IMR-90 (cell line): ENCODE results near the gene MYPN. TPM values are rescaled to one million over a fixed set of nuclear protein-coding genes. Genes with fewer than 3 reads are reported as not detected.

Experiments used
- ATAC-seq: fragments of 200-7000 bp; cut with Tn5 transposase; 2 replicates; pipeline ENCODE4 v1.9.1; 2020; ENCODE audit warnings: low read depth, mild to moderate bottlenecking, moderate library complexity
- BruUV-seq: library from RNA; stranded (reverse); fragments of 400-500 nt; replicated peaks from 2 replicates; lab custom pipeline; 2021; lab: Mats Ljungman, UMichigan
- CTCF ChIA-PET: fragments of 300-600 bp; formaldehyde crosslinking; extraction: SDS; loops from one replicate; lab custom pipeline; 2021; ENCODE audit warnings: antibody characterized with exemption; lab: Yijun Ruan, JAX
- POLR2A ChIA-PET: fragments of 300-600 bp; sonication (Branson Sonifier 250); formaldehyde crosslinking; loops from one replicate; lab custom pipeline; 2022; ENCODE audit warnings: antibody characterized with exemption; ENCODE audit not compliant: unreplicated experiment; lab: Charles Lee
- DNase-seq: peaks from one replicate; pipeline ENCODE4 v3.0.0; 2013
- H2AFZ ChIP-seq: replicated peaks from 2 replicates; pipeline ENCODE3; 2013; ENCODE audit warnings: low read length, mild to moderate bottlenecking; ENCODE audit not compliant: poor library complexity
- H2AK5ac ChIP-seq: 2 replicates; pipeline ENCODE4 v1.6.1; 2013; ENCODE audit warnings: low read depth, low read length, inconsistent platforms
- H2AK9ac ChIP-seq: replicated peaks from 2 replicates; pipeline ENCODE3; 2013; ENCODE audit warnings: mild to moderate bottlenecking, low read depth, low read length, moderate library complexity; ENCODE audit not compliant: poor library complexity
- H2BK120ac ChIP-seq: 2 replicates; pipeline ENCODE4 v1.6.1; 2013; ENCODE audit warnings: low read depth, low read length, inconsistent platforms
- H2BK15ac ChIP-seq: 3 replicates; pipeline ENCODE4 v1.6.1; 2013; ENCODE audit warnings: low read depth, low read length, inconsistent platforms
- H2BK20ac ChIP-seq: 2 replicates; pipeline ENCODE4 v1.6.1; 2013; ENCODE audit warnings: low read depth, mild to moderate bottlenecking, inconsistent platforms, low read length, moderate library complexity
- H2BK5ac ChIP-seq: 2 replicates; pipeline ENCODE4 v1.6.1; 2013; ENCODE audit warnings: mild to moderate bottlenecking, low read depth, low read length, inconsistent platforms; ENCODE audit not compliant: poor library complexity, severe bottlenecking
- H3K14ac ChIP-seq: replicated peaks from 2 replicates; pipeline ENCODE4 v1.6.1; 2013; ENCODE audit warnings: low read depth, low read length, inconsistent platforms
- H3K18ac ChIP-seq: 2 replicates; pipeline ENCODE4 v1.6.1; 2013; ENCODE audit warnings: low read depth, low read length, control low read depth
- H3K23ac ChIP-seq: 2 replicates; pipeline ENCODE4 v1.6.1; 2013; ENCODE audit warnings: low read depth, low read length, inconsistent platforms
- H3K27ac ChIP-seq: 2 replicates; pipeline ENCODE4 v1.5.1; 2013; ENCODE audit warnings: mild to moderate bottlenecking, control low read depth, low read length; ENCODE audit not compliant: insufficient read depth
- H3K27me3 ChIP-seq: 2 replicates; pipeline ENCODE4 v1.6.1; 2013; ENCODE audit warnings: low read length; ENCODE audit not compliant: control insufficient read depth, insufficient read depth
- H3K36me3 ChIP-seq: 2 replicates; pipeline ENCODE4 v1.6.1; 2013; ENCODE audit warnings: low read length, mixed read lengths; ENCODE audit not compliant: control insufficient read depth, insufficient read depth
- H3K4ac ChIP-seq: 2 replicates; pipeline ENCODE4 v1.6.1; 2013; ENCODE audit warnings: low read depth, low read length, inconsistent platforms
- H3K4me1 ChIP-seq: 2 replicates; pipeline ENCODE4 v1.6.1; 2013; ENCODE audit warnings: low read length, mixed read lengths; ENCODE audit not compliant: control insufficient read depth, insufficient read depth
- H3K4me2 ChIP-seq: 2 replicates; pipeline ENCODE4 v1.6.1; 2013; ENCODE audit warnings: low read depth, mild to moderate bottlenecking, control low read depth, low read length, moderate library complexity
- H3K4me3 ChIP-seq: 2 replicates; pipeline ENCODE4 v1.5.1; 2013; ENCODE audit warnings: low read depth, mild to moderate bottlenecking, control low read depth, low read length, moderate library complexity; ENCODE audit not compliant: insufficient read depth
- H3K56ac ChIP-seq: 2 replicates; pipeline ENCODE4 v1.6.1; 2013; ENCODE audit warnings: low read length, inconsistent platforms; ENCODE audit not compliant: insufficient read depth; ENCODE audit errors: extremely low read depth
- H3K79me1 ChIP-seq, 2 experiments: 2 replicates each; pipeline ENCODE4 v1.6.1; 2013; ENCODE audit warnings: low read length in 2 of 2, inconsistent platforms in 1 of 2, low read depth in 1 of 2
- H3K9ac ChIP-seq: 2 replicates; pipeline ENCODE4 v1.6.1; 2013; ENCODE audit warnings: low read depth, low read length, control low read depth
- H3K9me1 ChIP-seq: 2 replicates; pipeline ENCODE4 v1.6.1; 2013; ENCODE audit warnings: low read length, inconsistent platforms; ENCODE audit not compliant: insufficient read depth
- H3K9me3 ChIP-seq: 2 replicates; pipeline ENCODE4 v1.6.1; 2013; ENCODE audit warnings: low read length; ENCODE audit not compliant: control insufficient read depth, insufficient read depth
- H4K20me1 ChIP-seq: 2 replicates; pipeline ENCODE4 v1.6.1; 2013; ENCODE audit warnings: low read length, inconsistent platforms; ENCODE audit not compliant: insufficient read depth
- H4K5ac ChIP-seq: 2 replicates; pipeline ENCODE4 v1.6.1; 2013; ENCODE audit warnings: mild to moderate bottlenecking, low read depth, low read length, control low read depth
- H4K8ac ChIP-seq, 2 experiments: 2 replicates each; pipeline ENCODE4 v1.6.1; 2013; ENCODE audit warnings: low read depth in 2 of 2, low read length in 2 of 2, control low read depth in 1 of 2, inconsistent platforms in 1 of 2
- H4K91ac ChIP-seq: 2 replicates; pipeline ENCODE4 v1.6.1; 2013; ENCODE audit warnings: low read depth, low read length, inconsistent platforms; ENCODE audit not compliant: insufficient read depth
- BHLHE40 ChIP-seq: fragments of 150-350 bp; IDR thresholded peaks from 2 replicates; pipeline ENCODE4 v1.6.1; 2016; ENCODE audit warnings: mild to moderate bottlenecking, low read depth, low read length
- MAFK ChIP-seq: IDR thresholded peaks from 2 replicates; pipeline ENCODE4 v1.6.1; 2012; ENCODE audit warnings: low read depth, low read length, improper control_type of control experiment
- POLR2A ChIP-seq: IDR thresholded peaks from 2 replicates; pipeline ENCODE4 v1.6.1; 2012; ENCODE audit warnings: mild to moderate bottlenecking, low read depth, low read length
- RAD21 ChIP-seq: IDR thresholded peaks from 2 replicates; pipeline ENCODE4 v1.6.1; 2012; ENCODE audit warnings: low read length, improper control_type of control experiment
- WGBS, 2 experiments: methylation state at CpG; one replicate each; pipeline versions ENCODE4 v1.1.5 to v1.1.7; 2013; ENCODE audit warnings: missing lambda C conversion rate in 2 of 2; ENCODE audit not compliant: insufficient read length in 1 of 2; ENCODE audit errors: extremely low coverage in 2 of 2; 5-methylcytosine and 5-hydroxymethylcytosine counted together
- dilution Hi-C: fragments of 300-500 bp; cut with HindIII; formaldehyde crosslinking; loops from one replicate; pipeline ENCODE4 v1.14.3; 2018; ENCODE audit warnings: low sequenced_read_pairs; ENCODE audit not compliant: unreplicated experiment
- in situ Hi-C: fragments of 300-500 bp; cut with MboI; formaldehyde crosslinking; loops from 3 replicates; pipeline ENCODE4 v1.14.3; 2019; ENCODE audit warnings: low sequenced_read_pairs, inconsistent platforms, mixed read lengths
- intact Hi-C: fragments of 100-400 bp; cut with micrococcal nuclease; formaldehyde crosslinking; loops from 2 replicates; pipeline ENCODE4 v1.10.0; 2022
- polyA plus RNA-seq, 3 experiments: library from polyadenylated mRNA; depleted of rRNA; stranded (reverse); fragments of >200 nt; gene quantifications; 2 replicates each; pipeline ENCODE4 v1.2.3, GENCODE V29; 2012; ENCODE audit warnings: low replicate concordance in 1 of 3
- total RNA-seq: library from RNA; depleted of rRNA; stranded (reverse); fragments of >200 nt; gene quantifications from 2 replicates; pipeline ENCODE4 v1.2.3, GENCODE V29; 2012
- TF ChIP-seq, protein P1 (sequence below): fragments of 150-350 bp; IDR thresholded peaks from 2 replicates; pipeline ENCODE4 v1.6.1; 2016; ENCODE audit warnings: low read depth, mild to moderate bottlenecking, low read length, moderate library complexity, borderline replicate concordance

The MYPN gene
- total and polyA plus RNA-seq, 2 of the 4 experiments (the other 2 are of a cell fraction) = 7.8 to 13.1 TPM

- Histone ChIP-seq H3K36me3 (no peaks in the 10 kb centered on the region), H4K20me1 (no peaks in the 10 kb centered on the region), H4K8ac (no peak overlapping the region), H3K27me3 (peaks cover 17% of the 10 kb centered on the region), H3K18ac (no peak overlapping the region), H3K4me3 (no peak overlapping the region), H2BK15ac (no peak overlapping the region), H4K5ac (no peak overlapping the region), H3K9me1 (no peaks in the 10 kb centered on the region), H2BK120ac (no peak overlapping the region), H3K56ac (no peak overlapping the region), H2AFZ (no peak overlapping the region), H3K9me3 (no peaks in the 10 kb centered on the region), H2BK20ac (no peak overlapping the region), H2AK5ac (no peak overlapping the region), H3K9ac (no peak overlapping the region), H2BK5ac (no peak overlapping the region), H2AK9ac (no peak overlapping the region), H3K4me2 (no peak overlapping the region), H3K4me1 (no peaks in the 10 kb centered on the region; the same call in 1 of the 2 replicates), H3K14ac (no peak overlapping the region), H4K91ac (no peak overlapping the region), H3K4ac (no peak overlapping the region), H3K23ac (no peak overlapping the region), H3K27ac (no peak overlapping the region), H3K79me1 (no peaks in the 10 kb centered on the region)
- dilution Hi-C loops = no loop called here
- TF ChIP-seq, protein P1, sequence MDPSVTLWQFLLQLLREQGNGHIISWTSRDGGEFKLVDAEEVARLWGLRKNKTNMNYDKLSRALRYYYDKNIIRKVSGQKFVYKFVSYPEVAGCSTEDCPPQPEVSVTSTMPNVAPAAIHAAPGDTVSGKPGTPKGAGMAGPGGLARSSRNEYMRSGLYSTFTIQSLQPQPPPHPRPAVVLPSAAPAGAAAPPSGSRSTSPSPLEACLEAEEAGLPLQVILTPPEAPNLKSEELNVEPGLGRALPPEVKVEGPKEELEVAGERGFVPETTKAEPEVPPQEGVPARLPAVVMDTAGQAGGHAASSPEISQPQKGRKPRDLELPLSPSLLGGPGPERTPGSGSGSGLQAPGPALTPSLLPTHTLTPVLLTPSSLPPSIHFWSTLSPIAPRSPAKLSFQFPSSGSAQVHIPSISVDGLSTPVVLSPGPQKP = no peak
- no peak for TF ChIP-seq RAD21
- TF ChIP-seq BHLHE40 = no peak
- no peak for TF ChIP-seq POLR2A
- TF ChIP-seq MAFK = peak; percentile 87
- intact Hi-C loops = no loop called here
- ChIA-PET CTCF (no interaction called here), POLR2A (no interaction called here)
- no CpG with 5 or more reads among the region's 3 CpGs for WGBS, 2 experiments
- ATAC-seq (no peak), DNase-seq (no peak)
- no TSS peak for BruUV-seq
- in situ Hi-C loops = no loop called here
These were observed 123.8 kb downstream of the MYPN start for GRCh38 chr10:68233046-68233445.
